NCI-H1048 (cell line): ENCODE data around the gene FLT1.

Source experiments
- DNase-seq: peaks from one replicate; lab custom pipeline; 2025; lab: John Stamatoyannopoulos, UW

Gene FLT1

GRCh38 chr13:28387740-28388501 lies 107.0 kb downstream of the FLT1 start:
- DNase-seq: no peak

- no peak for DNase-seq
Observed at GRCh38 chr13:28385362-28385761, 109.6 kb downstream of the FLT1 start.

GRCh38 chr13:28384789-28385188 lies 110.1 kb downstream of the FLT1 start:
- no peak for DNase-seq

GRCh38 chr13:28380319-28380718 lies 114.6 kb downstream of the FLT1 start:
- DNase-seq: no peak

GRCh38 chr13:28379371-28380083 lies 115.4 kb downstream of the FLT1 start:
- no peak for DNase-seq

- no peak for DNase-seq
Observed at GRCh38 chr13:28376604-28377003, 118.3 kb downstream of the FLT1 start.

- DNase-seq: no peak
Observed at GRCh38 chr13:28375250-28375930, 119.5 kb downstream of the FLT1 start.

GRCh38 chr13:28373810-28374209 lies 121.1 kb downstream of the FLT1 start:
- no peak for DNase-seq

- DNase-seq: no peak
Observed at GRCh38 chr13:28370448-28370847, 124.5 kb downstream of the FLT1 start.

- DNase-seq: no peak
Observed at GRCh38 chr13:28358708-28359107, 136.2 kb downstream of the FLT1 start.

GRCh38 chr13:28357911-28358433 lies 137.0 kb downstream of the FLT1 start:
- no peak for DNase-seq

- no peak for DNase-seq
Observed at GRCh38 chr13:28357247-28357825, 137.6 kb downstream of the FLT1 start.

- DNase-seq: no peak
Observed at GRCh38 chr13:28356561-28357021, 138.3 kb downstream of the FLT1 start.

GRCh38 chr13:28355822-28356371 lies 139.0 kb downstream of the FLT1 start:
- no peak for DNase-seq

- no peak for DNase-seq
Observed at GRCh38 chr13:28355046-28355821, 139.7 kb downstream of the FLT1 start.

- no peak for DNase-seq
Observed at GRCh38 chr13:28353679-28354078, 141.2 kb downstream of the FLT1 start.

- DNase-seq: no peak
Observed at GRCh38 chr13:28349907-28350654, 144.8 kb downstream of the FLT1 start.

- no peak for DNase-seq
Observed at GRCh38 chr13:28349371-28349770, 145.6 kb downstream of the FLT1 start.

- DNase-seq: no peak
Observed at GRCh38 chr13:28347456-28348371, 147.2 kb downstream of the FLT1 start.
